Measurements from ENCODE around the gene HASPIN. TPM values are rescaled to one million over a fixed set of nuclear protein-coding genes. Genes with fewer than 3 reads are reported as not detected.

The HASPIN gene
- total and polyA plus RNA-seq, 10 donors = 0.74 to 4.7 (median 2.4) TPM

GRCh38 chr17:3771140-3771539 lies 47.4 kb downstream of the HASPIN start:
- H3K9me3 ChIP-seq = no peaks in the 10 kb centered on the region
- TF ChIP-seq POLR2AphosphoS5 (IDR thresholded peaks at IDR 0.05) (no peak), POLR2A (IDR thresholded peaks at IDR 0.05) (no peak), CTCF (IDR thresholded peaks at IDR 0.05 in 8 of 11, conservative IDR thresholded peaks at IDR 0.05 in 3 of 11) (no peak)
- DNase-seq = no peak
- no peak overlapping the region for H3K4me3 ChIP-seq
- H3K36me3 ChIP-seq = no peaks in the 10 kb centered on the region
- peaks cover 0 to 51% (median 18%) of the 10 kb centered on the region in 6 donors for H3K4me1 ChIP-seq
- no peaks in the 10 kb centered on the region for H3K27me3 ChIP-seq (replicated peaks in 1 of 7)
- 75 to 82% (median 77%) methylated on average over 16 of the region's 16 CpGs for WGBS, 5 donors
- intact Hi-C loops (cut with DNase I; ENCODE audit: low total_unique reads) = no loop called here
- peak overlapping the region in 3 of 8 donors; percentile 64 to 72 (median 71) for H3K27ac ChIP-seq

GRCh38 chr17:3772764-3773163 lies 49.1 kb downstream of the HASPIN start:
- H3K9me3 ChIP-seq = no peaks in the 10 kb centered on the region
- peaks cover 0 to 42% (median 10%) of the 10 kb centered on the region in 6 donors for H3K4me1 ChIP-seq
- intact Hi-C loops (cut with DNase I; ENCODE audit: low total_unique reads) = no loop called here
- DNase-seq = peak; percentile 51
- no peaks in the 10 kb centered on the region for H3K27me3 ChIP-seq (replicated peaks in 1 of 7)
- TF ChIP-seq POLR2A (IDR thresholded peaks at IDR 0.05) (no peak), CTCF (IDR thresholded peaks at IDR 0.05 in 8 of 11, conservative IDR thresholded peaks at IDR 0.05 in 3 of 11) (no peak), POLR2AphosphoS5 (IDR thresholded peaks at IDR 0.05) (no peak)
- H3K4me3 ChIP-seq = no peak overlapping the region
- no peak overlapping the region for H3K27ac ChIP-seq
- WGBS, 5 donors = 72 to 88% (median 83%) methylated on average over 11 to 12 of the region's 12 CpGs
- H3K36me3 ChIP-seq = no peaks in the 10 kb centered on the region

GRCh38 chr17:3773511-3773910 lies 49.8 kb downstream of the HASPIN start:
- intact Hi-C loops (cut with DNase I; ENCODE audit: low total_unique reads) = no loop called here
- peaks cover 0 to 38% (median 10%) of the 10 kb centered on the region in 6 donors for H3K4me1 ChIP-seq
- DNase-seq = peak; percentile 22
- no peaks in the 10 kb centered on the region for H3K36me3 ChIP-seq
- no peaks in the 10 kb centered on the region for H3K9me3 ChIP-seq
- TF ChIP-seq CTCF (IDR thresholded peaks at IDR 0.05 in 8 of 11, conservative IDR thresholded peaks at IDR 0.05 in 3 of 11) (no peak), POLR2AphosphoS5 (IDR thresholded peaks at IDR 0.05) (no peak), POLR2A (IDR thresholded peaks at IDR 0.05) (no peak)
- H3K4me3 ChIP-seq = no peak overlapping the region
- WGBS, 5 donors = 81 to 95% (median 89%) methylated on average over 5 of the region's 5 CpGs
- no peaks in the 10 kb centered on the region for H3K27me3 ChIP-seq (replicated peaks in 1 of 7)
- H3K27ac ChIP-seq = no peak overlapping the region

GRCh38 chr17:3773966-3774365 lies 50.3 kb downstream of the HASPIN start:
- Histone ChIP-seq H3K9me3 (no peaks in the 10 kb centered on the region), H3K27me3 (replicated peaks in 1 of 7) (no peaks in the 10 kb centered on the region), H3K4me1 (peaks cover 0 to 33% (median 10%) of the 10 kb centered on the region in 6 donors), H3K4me3 (no peak overlapping the region), H3K36me3 (no peaks in the 10 kb centered on the region), H3K27ac (no peak overlapping the region)
- TF ChIP-seq POLR2AphosphoS5 (IDR thresholded peaks at IDR 0.05) (no peak), POLR2A (IDR thresholded peaks at IDR 0.05) (no peak), CTCF (IDR thresholded peaks at IDR 0.05 in 8 of 11, conservative IDR thresholded peaks at IDR 0.05 in 3 of 11) (no peak)
- 93 to 100% (median 94%) methylated on average over 3 of the region's 3 CpGs for WGBS, 5 donors
- intact Hi-C loops (cut with DNase I; ENCODE audit: low total_unique reads) = no loop called here
- DNase-seq = peak; percentile 51

Other genes starting within 250 kb of the HASPIN start
- 10 to 100 TPM in 1 of 7 donors, 1 to 10 TPM in 6; 1.4 to 10.8 (median 7.0) TPM for gene ASPA, start 247.9 kb upstream of the HASPIN start, total RNA-seq
- gene ASPA, start 247.9 kb upstream of the HASPIN start, polyA plus RNA-seq = 1 to 10 TPM in 1 of 3 donors, under 1 TPM in 2; 0.86 to 1.6 (median 0.93) TPM
- gene TRPV3, start 166.1 kb upstream of the HASPIN start, total RNA-seq = 1 to 10 TPM in 5 of 7 donors, under 1 TPM in 2; 0.32 to 2.0 (median 1.2) TPM
- under 1 TPM; 0.13 to 0.45 (median 0.20) TPM for gene TRPV3, start 166.1 kb upstream of the HASPIN start, polyA plus RNA-seq
- 1 to 10 TPM; 2.1 to 6.8 (median 4.2) TPM for gene TRPV1, start 114.5 kb upstream of the HASPIN start, total RNA-seq
- 1 to 10 TPM; 2.2 to 3.0 (median 2.5) TPM for gene TRPV1, start 114.5 kb upstream of the HASPIN start, polyA plus RNA-seq
- gene SHPK, start 87.7 kb upstream of the HASPIN start, total RNA-seq = 10 to 100 TPM in 6 of 7 donors, 1 to 10 TPM in 1; 8.6 to 13.6 (median 10.4) TPM
- 1 to 10 TPM; 2.3 to 4.3 (median 2.6) TPM for gene SHPK, start 87.7 kb upstream of the HASPIN start, polyA plus RNA-seq
- 10 to 100 TPM; 11.8 to 42.5 (median 16.5) TPM for gene CTNS, start 87.1 kb upstream of the HASPIN start, total RNA-seq
- 1 to 10 TPM; 5.7 to 8.9 (median 5.7) TPM for gene CTNS, start 87.1 kb upstream of the HASPIN start, polyA plus RNA-seq
- gene TAX1BP3, start 55.3 kb upstream of the HASPIN start, total RNA-seq = 10 to 100 TPM; 32.9 to 57.1 (median 53.5) TPM
- gene TAX1BP3, start 55.3 kb upstream of the HASPIN start, polyA plus RNA-seq = 10 to 100 TPM; 35.2 to 65.7 (median 47.9) TPM
- gene EMC6, start 55.1 kb upstream of the HASPIN start, total RNA-seq = 10 to 100 TPM in 5 of 7 donors, 1 to 10 TPM in 2; 6.0 to 28.8 (median 20.0) TPM
- gene EMC6, start 55.1 kb upstream of the HASPIN start, polyA plus RNA-seq = 10 to 100 TPM; 49.1 to 85.3 (median 67.9) TPM
- gene P2RX5, start 27.7 kb upstream of the HASPIN start, total RNA-seq = 100 to 1,000 TPM in 6 of 7 donors, 10 to 100 TPM in 1; 62.5 to 185 (median 143) TPM
- gene P2RX5, start 27.7 kb upstream of the HASPIN start, polyA plus RNA-seq = 100 to 1,000 TPM; 276 to 313 (median 280) TPM
- 10 to 100 TPM; 20.3 to 31.4 (median 26.3) TPM for gene ITGAE, start 77.3 kb downstream of the HASPIN start, total RNA-seq
- 10 to 100 TPM; 75.2 to 91.1 (median 78.3) TPM for gene ITGAE, start 77.3 kb downstream of the HASPIN start, polyA plus RNA-seq
- 10 to 100 TPM; 24.9 to 43.9 (median 39.8) TPM for gene NCBP3, start 122.3 kb downstream of the HASPIN start, total RNA-seq
- 10 to 100 TPM; 13.0 to 22.8 (median 20.6) TPM for gene NCBP3, start 122.3 kb downstream of the HASPIN start, polyA plus RNA-seq
- 10 to 100 TPM in 2 of 7 donors, 1 to 10 TPM in 5; 7.7 to 13.0 (median 8.8) TPM for gene CAMKK1, start 169.2 kb downstream of the HASPIN start, total RNA-seq
- gene CAMKK1, start 169.2 kb downstream of the HASPIN start, polyA plus RNA-seq = 10 to 100 TPM in 1 of 3 donors, 1 to 10 TPM in 2; 5.2 to 10.0 (median 10.0) TPM
- 10 to 100 TPM; 16.8 to 46.3 (median 23.1) TPM for gene P2RX1, start 192.6 kb downstream of the HASPIN start, total RNA-seq
- gene P2RX1, start 192.6 kb downstream of the HASPIN start, polyA plus RNA-seq = 10 to 100 TPM in 2 of 3 donors, 1 to 10 TPM in 1; 9.2 to 22.0 (median 10.3) TPM
- gene ATP2A3, start 240.5 kb downstream of the HASPIN start, total RNA-seq = 100 to 1,000 TPM; 161 to 240 (median 219) TPM
- 100 to 1,000 TPM; 103 to 190 (median 189) TPM for gene ATP2A3, start 240.5 kb downstream of the HASPIN start, polyA plus RNA-seq

All from spleen (tissue), 11 donors.